Activated naive CD4-positive, alpha-beta T cell treated with Interleukin-2 at 50 U/mL for 16 hours (primary cell): ENCODE data around the gene MEIS2.

Source experiments
- DNase-seq: peaks from one replicate; pipeline ENCODE4 v3.0.0-alpha.2; 2020

The MEIS2 gene

GRCh38 chr15:37034835-37035748 lies 65.3 kb downstream of the MEIS2 start:
- DNase-seq, result no peak

GRCh38 chr15:37034392-37034791 lies 66.0 kb downstream of the MEIS2 start:
- no peak for DNase-seq

- DNase-seq, result no peak
Measured at GRCh38 chr15:37032091-37032775, 68.1 kb downstream of the MEIS2 start.

GRCh38 chr15:37031198-37031597 lies 69.2 kb downstream of the MEIS2 start:
- DNase-seq, result no peak

- DNase-seq, result no peak
Measured at GRCh38 chr15:37028625-37029296, 71.6 kb downstream of the MEIS2 start.

GRCh38 chr15:37020852-37021251 lies 79.5 kb downstream of the MEIS2 start:
- DNase-seq, result no peak

GRCh38 chr15:37019479-37020433 lies 80.6 kb downstream of the MEIS2 start:
- no peak for DNase-seq

GRCh38 chr15:37017031-37017625 lies 83.2 kb downstream of the MEIS2 start:
- DNase-seq, result no peak

GRCh38 chr15:37016231-37016630 lies 84.1 kb downstream of the MEIS2 start:
- no peak for DNase-seq

- DNase-seq, result no peak
Measured at GRCh38 chr15:37015451-37015850, 84.9 kb downstream of the MEIS2 start.

- no peak for DNase-seq
Measured at GRCh38 chr15:37015035-37015434, 85.3 kb downstream of the MEIS2 start.

- no peak for DNase-seq
Measured at GRCh38 chr15:37014566-37014965, 85.8 kb downstream of the MEIS2 start.

GRCh38 chr15:37014137-37014536 lies 86.2 kb downstream of the MEIS2 start:
- DNase-seq, result no peak

GRCh38 chr15:37010595-37010994 lies 89.8 kb downstream of the MEIS2 start:
- no peak for DNase-seq

- no peak for DNase-seq
Measured at GRCh38 chr15:37009288-37009687, 91.1 kb downstream of the MEIS2 start.

GRCh38 chr15:37008205-37008604 lies 92.1 kb downstream of the MEIS2 start:
- no peak for DNase-seq

GRCh38 chr15:37007301-37007700 lies 93.0 kb downstream of the MEIS2 start:
- DNase-seq, result no peak

- DNase-seq, result no peak
Measured at GRCh38 chr15:37004981-37005735, 95.2 kb downstream of the MEIS2 start.

GRCh38 chr15:37004373-37004869 lies 95.9 kb downstream of the MEIS2 start:
- no peak for DNase-seq

GRCh38 chr15:37002041-37002672 lies 98.2 kb downstream of the MEIS2 start:
- no peak for DNase-seq

GRCh38 chr15:37001417-37001816 lies 98.9 kb downstream of the MEIS2 start:
- no peak for DNase-seq
